Measurements from ENCODE around the gene USP17L24. TPM values are rescaled to one million over a fixed set of nuclear protein-coding genes. Genes with fewer than 3 reads are reported as not detected.
"Not testable (repeated sequence)": the region's sequence is repeated elsewhere in the genome, so short reads cannot be mapped to it uniquely, and the experiment has no call there.

USP17L24 gene, protein sequence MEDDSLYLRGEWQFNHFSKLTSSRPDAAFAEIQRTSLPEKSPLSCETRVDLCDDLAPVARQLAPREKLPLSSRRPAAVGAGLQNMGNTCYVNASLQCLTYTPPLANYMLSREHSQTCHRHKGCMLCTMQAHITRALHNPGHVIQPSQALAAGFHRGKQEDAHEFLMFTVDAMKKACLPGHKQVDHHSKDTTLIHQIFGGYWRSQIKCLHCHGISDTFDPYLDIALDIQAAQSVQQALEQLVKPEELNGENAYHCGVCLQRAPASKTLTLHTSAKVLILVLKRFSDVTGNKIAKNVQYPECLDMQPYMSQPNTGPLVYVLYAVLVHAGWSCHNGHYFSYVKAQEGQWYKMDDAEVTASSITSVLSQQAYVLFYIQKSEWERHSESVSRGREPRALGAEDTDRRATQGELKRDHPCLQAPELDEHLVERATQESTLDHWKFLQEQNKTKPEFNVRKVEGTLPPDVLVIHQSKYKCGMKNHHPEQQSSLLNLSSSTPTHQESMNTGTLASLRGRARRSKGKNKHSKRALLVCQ
- total RNA-seq: not detected

- no CpG with 5 or more reads among the region's 15 CpGs for WGBS
- intact Hi-C loops (cut with DNase I); H3K27ac ChIP-seq; DNase-seq (ENCODE audit: low spot score); H3K9me3 ChIP-seq; H3K4me1 ChIP-seq (replicated peaks); H3K4me3 ChIP-seq; H3K36me3 ChIP-seq; H3K27me3 ChIP-seq (replicated peaks; ENCODE audit: insufficient read depth): not testable (repeated sequence)
Observed at GRCh38 chr4:9324865-9325264, at the start of gene USP17L24. USP17L24 (plus strand) TSS chr4:9325165; CDS start chr4:9325165, 0 bp downstream.

GRCh38 chr4:9324191-9324590 is 774 bp upstream of the USP17L24 start:
- 90% methylated on average over 7 of the region's 13 CpGs for WGBS
- intact Hi-C loops (cut with DNase I); DNase-seq (ENCODE audit: low spot score); H3K27ac ChIP-seq; H3K36me3 ChIP-seq; H3K27me3 ChIP-seq (replicated peaks; ENCODE audit: insufficient read depth); H3K9me3 ChIP-seq; H3K4me1 ChIP-seq (replicated peaks); H3K4me3 ChIP-seq: not testable (repeated sequence)

GRCh38 chr4:9329611-9330010 is 4.6 kb downstream of the USP17L24 start, which contains the start of gene USP17L25:
USP17L25 (plus strand) TSS chr4:9329911; CDS start chr4:9329911, 0 bp downstream.
- intact Hi-C loops (cut with DNase I); H3K9me3 ChIP-seq; H3K4me1 ChIP-seq (replicated peaks); H3K27ac ChIP-seq; DNase-seq (ENCODE audit: low spot score); H3K4me3 ChIP-seq; H3K27me3 ChIP-seq (replicated peaks; ENCODE audit: insufficient read depth); H3K36me3 ChIP-seq: not testable (repeated sequence)
- no CpG with 5 or more reads among the region's 15 CpGs for WGBS

DNA sequence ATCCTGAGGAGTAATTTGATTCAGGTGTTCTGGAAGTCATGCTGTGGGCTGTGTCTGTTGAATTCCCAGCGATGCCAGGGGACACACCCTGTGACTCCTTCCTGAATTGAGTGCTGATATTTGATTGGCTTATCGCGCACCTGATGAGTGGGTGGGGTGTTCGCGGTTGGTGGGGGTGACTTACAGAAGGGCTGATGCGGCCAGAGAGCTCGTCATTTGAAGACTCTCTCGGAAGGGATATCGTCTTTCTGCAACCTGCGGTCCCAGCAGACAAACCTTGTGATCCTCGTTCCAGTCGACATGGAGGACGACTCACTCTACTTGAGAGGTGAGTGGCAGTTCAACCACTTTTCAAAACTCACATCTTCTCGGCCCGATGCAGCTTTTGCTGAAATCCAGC is 9.4 kb downstream of the USP17L24 start, which contains the start of gene USP17L26:
Gene USP17L26, plus strand, starts transcription at position 301 of the 400 bp plus-strand sequence. Its CDS starts 0 bp downstream, at position 301.
- H3K4me1 ChIP-seq (replicated peaks); H3K9me3 ChIP-seq; H3K27me3 ChIP-seq (replicated peaks; ENCODE audit: insufficient read depth); H3K36me3 ChIP-seq; intact Hi-C loops (cut with DNase I); H3K4me3 ChIP-seq; H3K27ac ChIP-seq; DNase-seq (ENCODE audit: low spot score): not testable (repeated sequence)
- WGBS: no CpG with 5 or more reads among the region's 15 CpGs

GRCh38 chr4:9339103-9339502 is 14.1 kb downstream of the USP17L24 start, which contains the start of gene USP17L5:
USP17L5 (plus strand) TSS chr4:9339403; CDS start chr4:9339403, 0 bp downstream.
- H3K27ac ChIP-seq; intact Hi-C loops (cut with DNase I); H3K27me3 ChIP-seq (replicated peaks; ENCODE audit: insufficient read depth); H3K4me1 ChIP-seq (replicated peaks); H3K36me3 ChIP-seq; H3K9me3 ChIP-seq; H3K4me3 ChIP-seq; DNase-seq (ENCODE audit: low spot score): not testable (repeated sequence)
- WGBS: no CpG with 5 or more reads among the region's 15 CpGs

- H3K36me3 ChIP-seq: not testable (repeated sequence)
- WGBS: no CpG with 5 or more reads among the region's 15 CpGs
Observed at GRCh38 chr4:9343848-9344247, 18.9 kb downstream of the USP17L24 start, which contains the start of gene USP17L27. USP17L27 (plus strand) TSS chr4:9344148; CDS start chr4:9344148, 0 bp downstream.

GRCh38 chr4:9348593-9348992 is 23.6 kb downstream of the USP17L24 start, which contains the start of gene USP17L28:
USP17L28 (plus strand) TSS chr4:9348893; CDS start chr4:9348893, 0 bp downstream.
- H3K4me1 ChIP-seq (replicated peaks); intact Hi-C loops (cut with DNase I); DNase-seq (ENCODE audit: low spot score); H3K9me3 ChIP-seq; H3K36me3 ChIP-seq; H3K4me3 ChIP-seq; H3K27me3 ChIP-seq (replicated peaks; ENCODE audit: insufficient read depth); H3K27ac ChIP-seq: not testable (repeated sequence)
- WGBS: no CpG with 5 or more reads among the region's 15 CpGs

More at GRCh38 chr4:9343848-9344247, 18.9 kb downstream of the USP17L24 start, which contains the start of gene USP17L27:
- H3K27me3 ChIP-seq (replicated peaks; ENCODE audit: insufficient read depth); H3K27ac ChIP-seq; DNase-seq (ENCODE audit: low spot score); H3K4me3 ChIP-seq; H3K4me1 ChIP-seq (replicated peaks); H3K9me3 ChIP-seq; intact Hi-C loops (cut with DNase I): not testable (repeated sequence)

DNA sequence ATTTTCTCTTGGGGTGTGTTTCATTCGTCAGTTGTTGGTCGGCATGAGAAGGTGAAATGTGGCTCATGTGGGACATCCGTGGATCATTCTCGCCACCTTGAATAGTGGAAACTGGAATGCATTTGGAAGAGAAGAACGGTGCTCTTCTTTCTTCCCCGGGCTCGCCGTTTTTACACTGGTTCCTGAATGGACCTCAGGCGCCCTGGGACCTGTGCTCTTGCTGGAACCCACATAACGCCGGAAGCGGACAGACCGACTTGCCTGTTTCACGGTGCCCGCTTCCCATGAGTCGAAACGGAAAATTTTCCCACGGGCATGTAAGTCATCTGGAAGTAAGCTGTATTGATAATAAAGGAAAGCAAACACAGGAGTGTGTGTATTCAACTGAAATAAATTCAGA is 25.9 kb downstream of the USP17L24 start:
- H3K4me1 ChIP-seq (replicated peaks); H3K4me3 ChIP-seq; DNase-seq (ENCODE audit: low spot score); H3K9me3 ChIP-seq; intact Hi-C loops (cut with DNase I); H3K36me3 ChIP-seq; H3K27me3 ChIP-seq (replicated peaks; ENCODE audit: insufficient read depth); H3K27ac ChIP-seq: not testable (repeated sequence)
- no CpG with 5 or more reads among the region's 18 CpGs for WGBS

DNA sequence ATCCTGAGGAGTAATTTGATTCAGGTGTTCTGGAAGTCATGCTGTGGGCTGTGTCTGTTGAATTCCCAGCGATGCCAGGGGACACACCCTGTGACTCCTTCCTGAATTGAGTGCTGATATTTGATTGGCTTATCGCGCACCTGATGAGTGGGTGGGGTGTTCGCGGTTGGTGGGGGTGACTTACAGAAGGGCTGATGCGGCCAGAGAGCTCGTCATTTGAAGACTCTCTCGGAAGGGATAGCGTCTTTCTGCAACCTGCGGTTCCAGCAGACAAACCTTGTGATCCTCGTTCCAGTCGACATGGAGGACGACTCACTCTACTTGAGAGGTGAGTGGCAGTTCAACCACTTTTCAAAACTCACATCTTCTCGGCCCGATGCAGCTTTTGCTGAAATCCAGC is 28.4 kb downstream of the USP17L24 start, which contains the start of gene USP17L29:
Gene USP17L29, plus strand, starts transcription at position 301 of the 400 bp plus-strand sequence. Its CDS starts 0 bp downstream, at position 301.
- intact Hi-C loops (cut with DNase I); DNase-seq (ENCODE audit: low spot score); H3K4me3 ChIP-seq; H3K27ac ChIP-seq; H3K27me3 ChIP-seq (replicated peaks; ENCODE audit: insufficient read depth); H3K9me3 ChIP-seq; H3K36me3 ChIP-seq; H3K4me1 ChIP-seq (replicated peaks): not testable (repeated sequence)
- WGBS: no CpG with 5 or more reads among the region's 15 CpGs

DNA sequence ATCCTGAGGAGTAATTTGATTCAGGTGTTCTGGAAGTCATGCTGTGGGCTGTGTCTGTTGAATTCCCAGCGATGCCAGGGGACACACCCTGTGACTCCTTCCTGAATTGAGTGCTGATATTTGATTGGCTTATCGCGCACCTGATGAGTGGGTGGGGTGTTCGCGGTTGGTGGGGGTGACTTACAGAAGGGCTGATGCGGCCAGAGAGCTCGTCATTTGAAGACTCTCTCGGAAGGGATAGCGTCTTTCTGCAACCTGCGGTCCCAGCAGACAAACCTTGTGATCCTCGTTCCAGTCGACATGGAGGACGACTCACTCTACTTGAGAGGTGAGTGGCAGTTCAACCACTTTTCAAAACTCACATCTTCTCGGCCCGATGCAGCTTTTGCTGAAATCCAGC is 37.9 kb downstream of the USP17L24 start, which contains the start of gene USP17L30:
Gene USP17L30, plus strand, starts transcription at position 301 of the 400 bp plus-strand sequence. Its CDS starts 0 bp downstream, at position 301.
- H3K9me3 ChIP-seq; H3K27ac ChIP-seq; DNase-seq (ENCODE audit: low spot score); H3K4me3 ChIP-seq; H3K27me3 ChIP-seq (replicated peaks; ENCODE audit: insufficient read depth); intact Hi-C loops (cut with DNase I); H3K36me3 ChIP-seq; H3K4me1 ChIP-seq (replicated peaks): not testable (repeated sequence)
- WGBS: no CpG with 5 or more reads among the region's 15 CpGs

Measured in prostate gland (tissue), 2 donors.